ELR (cell line): ENCODE data around the gene RNF144A.

Source experiments
- DNase-seq: peaks from one replicate; pipeline ENCODE4 v3.0.0-alpha.2; 2015; ENCODE audit warnings: low read depth

The RNF144A gene

GRCh38 chr2:6908291-6908690 is 8.9 kb upstream of the RNF144A start:
- no peak for DNase-seq

GRCh38 chr2:6909431-6910385 is 7.5 kb upstream of the RNF144A start:
- no peak for DNase-seq

GRCh38 chr2:6911721-6912120 is 5.5 kb upstream of the RNF144A start:
- no peak for DNase-seq

- DNase-seq, result no peak
Observed at GRCh38 chr2:6913415-6914157, 3.6 kb upstream of the RNF144A start.

GRCh38 chr2:6914828-6915227 is 2.4 kb upstream of the RNF144A start:
- DNase-seq, result peak; percentile 2

- DNase-seq, result no peak
Observed at GRCh38 chr2:6915399-6915798, 1.8 kb upstream of the RNF144A start.

- no peak for DNase-seq
Observed at GRCh38 chr2:6916224-6916623, 988 bp upstream of the RNF144A start.

GRCh38 chr2:6916736-6917070 is 509 bp upstream of the RNF144A start:
- DNase-seq, result no peak

GRCh38 chr2:6917761-6918421 is 679 bp downstream of the RNF144A start:
- DNase-seq, result no peak

GRCh38 chr2:6919901-6920742 is 2.9 kb downstream of the RNF144A start:
- no peak for DNase-seq

- no peak for DNase-seq
Observed at GRCh38 chr2:6920743-6921064, 3.5 kb downstream of the RNF144A start.

GRCh38 chr2:6921321-6921922 is 4.2 kb downstream of the RNF144A start:
- DNase-seq, result no peak

GRCh38 chr2:6922201-6922656 is 5.0 kb downstream of the RNF144A start:
- no peak for DNase-seq

- no peak for DNase-seq
Observed at GRCh38 chr2:6923319-6923718, 6.1 kb downstream of the RNF144A start.

- DNase-seq, result no peak
Observed at GRCh38 chr2:6924101-6924923, 7.1 kb downstream of the RNF144A start.

GRCh38 chr2:6924924-6925409 is 7.8 kb downstream of the RNF144A start:
- no peak for DNase-seq

GRCh38 chr2:6926071-6926732 is 9.0 kb downstream of the RNF144A start:
- DNase-seq, result no peak

- DNase-seq, result no peak
Observed at GRCh38 chr2:6927186-6927585, 10.0 kb downstream of the RNF144A start.

- DNase-seq, result no peak
Observed at GRCh38 chr2:6927753-6928152, 10.5 kb downstream of the RNF144A start.

- DNase-seq, result no peak
Observed at GRCh38 chr2:6928452-6928851, 11.2 kb downstream of the RNF144A start.
